HCEC 1CT (cell line): ENCODE measurements around the gene ZNF845.
A peak's percentile ranks its signal among the peaks of the same experiment; 100 is the strongest.
"Not testable (repeated sequence)": the region's sequence is repeated elsewhere in the genome, so short reads cannot be mapped to it uniquely, and the experiment has no call there.

Experiments
- DNase-seq: peaks from one replicate; pipeline ENCODE4 v3.0.0-alpha.2; 2017

Gene ZNF845

DNA sequence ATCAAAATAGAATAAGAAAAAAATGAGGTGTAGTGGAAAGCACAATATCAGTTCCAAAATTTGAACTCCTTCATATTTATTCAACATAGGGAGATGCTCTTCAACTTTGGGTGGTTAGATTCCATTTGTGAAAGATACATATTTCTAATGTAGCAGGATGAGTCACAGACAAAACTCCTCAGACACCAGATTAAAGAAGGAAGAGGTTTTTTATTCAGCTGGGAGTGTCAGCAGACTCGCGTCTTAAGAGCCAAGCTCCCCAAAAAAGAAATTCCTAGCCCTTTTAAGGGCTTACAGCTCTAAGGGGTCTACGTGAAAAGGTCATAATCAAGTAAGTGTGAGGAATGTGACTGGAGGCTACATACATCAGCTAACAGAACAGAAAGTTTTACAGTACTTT, 54.6 kb downstream of the ZNF845 start:
- peak; percentile 32 for DNase-seq

DNA sequence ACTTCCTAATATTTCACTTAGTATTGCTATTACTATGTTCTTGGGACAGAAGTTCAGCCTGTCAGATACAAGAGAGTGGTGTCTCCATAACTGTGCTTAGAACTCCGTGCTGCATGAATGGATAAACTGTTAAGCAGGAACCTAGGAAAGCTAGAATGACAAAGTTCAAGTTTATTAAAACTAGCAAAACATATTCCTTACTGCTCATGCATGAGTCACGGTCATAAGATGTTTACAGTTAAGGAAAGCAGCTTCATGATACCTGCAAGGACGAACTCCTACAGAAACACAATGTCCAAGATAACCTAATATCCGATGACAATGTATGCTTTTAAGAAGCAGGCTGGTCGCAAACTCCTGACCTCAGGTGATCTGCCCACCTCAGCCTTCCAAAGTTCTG, 55.4 kb downstream of the ZNF845 start:
- peak; percentile 41 for DNase-seq

DNA sequence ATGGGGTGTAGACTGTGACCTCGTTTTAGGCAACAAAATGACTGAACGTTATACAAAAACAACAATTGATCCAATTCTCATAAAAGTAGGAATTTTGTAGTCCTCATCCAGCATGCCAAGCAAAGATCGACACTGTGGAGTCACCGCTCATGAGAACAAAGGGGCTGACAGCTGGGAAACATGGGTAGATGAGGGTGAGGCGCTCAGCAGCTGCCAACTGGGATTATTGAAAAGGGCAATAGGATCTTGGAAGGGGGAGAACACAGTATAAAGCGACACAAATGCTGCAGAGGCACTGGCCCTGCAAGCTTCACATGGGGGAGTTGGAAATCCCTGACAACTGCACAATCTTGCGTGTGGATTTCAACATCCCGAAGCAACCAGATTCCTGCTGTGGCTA, 56.0 kb downstream of the ZNF845 start:
- no peak for DNase-seq

DNA sequence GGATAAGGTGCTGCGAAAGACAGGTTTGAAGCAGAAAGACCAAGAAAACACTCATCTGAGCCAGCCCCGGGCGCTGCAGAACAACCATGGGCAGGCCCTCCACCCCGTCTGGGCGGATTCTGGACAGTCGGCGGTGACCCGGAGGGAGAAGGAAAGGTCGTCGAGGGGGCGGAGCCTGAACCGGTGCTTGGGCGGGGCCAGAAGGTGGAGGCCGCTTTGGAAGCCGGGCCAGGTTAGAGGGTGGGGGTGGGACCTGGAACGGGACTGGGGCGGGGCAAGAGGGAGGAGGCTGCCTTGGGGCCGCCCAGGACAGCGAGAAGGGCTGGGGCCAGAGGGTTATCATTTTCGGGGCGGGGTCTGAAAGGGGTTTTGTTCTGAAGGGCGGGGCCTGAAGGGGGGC, 56.4 kb downstream of the ZNF845 start:
- no peak for DNase-seq

DNA sequence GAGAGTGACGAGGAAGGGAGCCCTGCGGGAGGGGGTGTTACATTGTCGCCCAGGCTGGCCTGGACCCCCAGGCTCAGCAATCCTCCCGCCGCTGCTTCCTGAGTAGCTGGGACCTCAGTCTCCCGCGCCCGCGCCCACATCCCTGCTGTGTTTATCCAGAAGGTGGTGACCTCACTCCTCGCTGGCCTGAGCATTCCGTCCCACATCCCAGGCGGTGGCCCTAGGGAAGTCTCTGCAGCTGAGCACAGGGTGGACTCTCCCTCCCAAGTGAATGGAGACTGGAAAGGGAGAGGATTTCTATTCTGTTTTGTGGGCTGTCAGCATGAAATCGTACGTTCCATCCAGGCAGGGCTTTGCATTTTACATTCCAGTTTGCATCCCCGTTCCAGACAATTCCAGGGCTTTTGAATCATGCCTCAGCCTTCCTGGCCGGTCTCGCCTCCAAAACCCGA, 61.0 kb downstream of the ZNF845 start:
- peak; percentile 52 for DNase-seq

DNA sequence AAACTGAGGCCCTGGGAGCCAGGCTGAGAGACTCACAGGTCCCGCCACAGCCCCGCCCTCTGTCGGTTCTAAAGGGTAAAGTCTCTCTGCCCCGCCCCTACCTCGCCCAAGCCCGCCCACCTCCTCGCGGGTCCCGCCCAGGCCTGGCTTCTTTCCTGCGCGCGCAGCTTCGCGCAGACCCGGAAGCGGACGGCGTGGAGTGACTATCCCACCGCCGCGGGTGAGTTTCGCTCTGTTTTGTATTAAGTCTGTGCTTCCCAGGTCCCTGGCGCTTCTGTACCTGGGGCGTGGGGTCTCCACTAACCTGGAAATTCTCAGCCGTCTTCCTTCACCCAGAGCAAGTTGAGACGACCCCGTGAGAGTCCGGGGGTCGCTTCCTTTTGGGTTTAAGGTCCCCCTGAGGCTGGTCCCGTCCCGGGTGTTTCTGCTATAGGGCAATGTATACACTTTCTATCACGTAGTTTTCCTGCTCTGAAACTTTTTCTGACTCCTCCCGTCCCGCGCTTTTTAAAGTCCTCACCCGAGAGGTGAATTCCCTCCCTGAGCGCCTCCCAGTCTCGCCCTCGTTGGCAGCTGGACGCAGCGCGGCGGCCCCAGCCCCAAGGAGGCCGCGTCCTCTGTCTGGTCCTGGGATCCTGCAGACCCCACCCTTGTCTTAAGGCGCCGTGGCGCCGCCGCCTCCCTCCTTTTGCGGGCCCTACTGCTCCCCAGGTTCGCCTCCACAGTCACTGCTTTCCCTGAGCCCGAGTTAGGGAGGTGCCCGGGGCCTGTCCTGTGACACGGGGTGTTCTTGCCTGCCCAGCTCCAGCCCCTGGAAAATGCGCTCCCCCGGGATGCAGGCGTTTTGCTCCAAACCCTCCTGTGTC, 61.7 kb downstream of the ZNF845 start, which contains the start of gene ZNF765:
TSS of gene ZNF765 (plus strand) at position 176 of the 866 bp plus-strand sequence. CDS start 2,867 bp downstream, outside the sequence.
- peak; percentile 92 for DNase-seq

- DNase-seq = not testable (repeated sequence)
Measured at GRCh38 chr19:53395840-53396524, 62.4 kb downstream of the ZNF845 start.

- no peak for DNase-seq
Measured at GRCh38 chr19:53396525-53396868, 62.9 kb downstream of the ZNF845 start.

GRCh38 chr19:53397918-53398317, 64.4 kb downstream of the ZNF845 start:
- not testable (repeated sequence) for DNase-seq
